Stimulated activated CD8-positive, alpha-beta memory T cell treated with anti-CD3 and anti-CD28 coated beads, Interleukin-12 subunit alpha, Interleukin-12 subunit beta, amount 100 ng/mL, for 1 hour (primary cell): ENCODE measurements around the gene CDK17.
"Not testable (repeated sequence)": the region's sequence is repeated elsewhere in the genome, so short reads cannot be mapped to it uniquely, and the experiment has no call there.

Experiments used
- DNase-seq: peaks from one replicate; pipeline ENCODE4 v3.0.0-alpha.2; 2020; ENCODE audit warnings: low read depth

Gene CDK17

GRCh38 chr12:96315741-96316481 is 84.3 kb downstream of the CDK17 start:
- not testable (repeated sequence) for DNase-seq

- DNase-seq = no peak
Measured at GRCh38 chr12:96314723-96315122, 85.5 kb downstream of the CDK17 start.

- DNase-seq = no peak
Measured at GRCh38 chr12:96313606-96314005, 86.6 kb downstream of the CDK17 start.

GRCh38 chr12:96311191-96311590 is 89.0 kb downstream of the CDK17 start:
- no peak for DNase-seq

GRCh38 chr12:96310067-96310466 is 90.2 kb downstream of the CDK17 start:
- DNase-seq = no peak

- no peak for DNase-seq
Measured at GRCh38 chr12:96308881-96309280, 91.4 kb downstream of the CDK17 start.

- DNase-seq = no peak
Measured at GRCh38 chr12:96305665-96306064, 94.6 kb downstream of the CDK17 start.

- no peak for DNase-seq
Measured at GRCh38 chr12:96303653-96304052, 96.6 kb downstream of the CDK17 start.

- DNase-seq = no peak
Measured at GRCh38 chr12:96302687-96303310, 97.4 kb downstream of the CDK17 start.

GRCh38 chr12:96301732-96302131 is 98.5 kb downstream of the CDK17 start:
- DNase-seq = no peak

GRCh38 chr12:96300064-96300463 is 100.2 kb downstream of the CDK17 start:
- no peak for DNase-seq

GRCh38 chr12:96297504-96297903 is 102.7 kb downstream of the CDK17 start:
- DNase-seq = no peak

- no peak for DNase-seq
Measured at GRCh38 chr12:96295532-96296160, 104.6 kb downstream of the CDK17 start.

- DNase-seq = no peak
Measured at GRCh38 chr12:96294831-96295230, 105.4 kb downstream of the CDK17 start.

GRCh38 chr12:96293093-96293492 is 107.1 kb downstream of the CDK17 start:
- no peak for DNase-seq

GRCh38 chr12:96289067-96289466 is 111.2 kb downstream of the CDK17 start:
- no peak for DNase-seq

- DNase-seq = no peak
Measured at GRCh38 chr12:96285158-96285557, 115.1 kb downstream of the CDK17 start.

GRCh38 chr12:96274331-96274730 is 125.9 kb downstream of the CDK17 start:
- no peak for DNase-seq

- DNase-seq = no peak
Measured at GRCh38 chr12:96271469-96272199, 128.6 kb downstream of the CDK17 start.

- DNase-seq = no peak
Measured at GRCh38 chr12:96266238-96266637, 134.0 kb downstream of the CDK17 start.

GRCh38 chr12:96265836-96266235 is 134.4 kb downstream of the CDK17 start:
- no peak for DNase-seq

- no peak for DNase-seq
Measured at GRCh38 chr12:96265400-96265799, 134.8 kb downstream of the CDK17 start.

- no peak for DNase-seq
Measured at GRCh38 chr12:96263449-96263902, 136.8 kb downstream of the CDK17 start.
